ENCODE measurements around the gene HSPA1A. TPM values are rescaled to one million over a fixed set of nuclear protein-coding genes. Genes with fewer than 3 reads are reported as not detected.

The HSPA1A gene
- total and polyA plus RNA-seq, 9 of the 15 experiments (the other 6 are each of a cell fraction or from before 2014, with no cell fraction given): 2.2 to 273 (median 107) TPM

DNA sequence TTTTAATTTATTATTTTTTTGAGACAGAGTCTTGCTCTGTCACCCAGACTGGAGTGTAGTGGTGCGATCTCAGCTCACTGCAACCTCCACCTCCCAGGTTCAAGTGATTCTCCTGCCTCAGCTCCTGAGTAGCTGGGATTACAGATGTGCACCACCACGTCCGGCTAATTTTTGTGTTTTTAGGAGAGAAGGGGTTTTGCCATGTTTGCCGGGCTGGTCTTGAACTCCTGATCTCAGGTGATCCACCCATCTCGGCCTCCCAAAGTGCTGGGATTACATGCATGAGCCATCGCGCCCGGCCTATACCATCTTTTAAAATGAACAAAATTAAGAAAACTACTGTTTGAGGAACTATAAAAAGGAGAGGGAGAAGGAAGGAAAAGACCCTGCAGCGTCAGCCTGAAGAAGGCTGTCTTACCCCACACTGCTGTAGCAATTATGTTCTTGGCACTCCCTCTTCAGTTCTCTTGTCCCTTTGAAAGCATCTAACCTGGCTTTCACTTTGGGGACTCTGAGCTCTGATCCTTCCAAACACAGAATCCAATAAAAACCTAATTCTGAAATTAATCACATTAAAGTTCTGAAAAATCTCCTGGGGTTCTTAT is 8.4 kb downstream of the HSPA1A start (continued):
- TF ChIP-seq DMBX1 (CRISPR knock-in tag; IDR thresholded peaks at IDR 0.05; ENCODE audit: borderline replicate concordance) (peak; percentile 59; the same call in 1 of the 2 replicates), ZNF707 (CRISPR knock-in tag; conservative IDR thresholded peaks at IDR 0.05) (0 out of 2 replicates have a peak, but pooled peaks have one; percentile 50), FOXA3 (CRISPR knock-in tag; conservative IDR thresholded peaks at IDR 0.05 in 1 of 2, IDR thresholded peaks at IDR 0.05 in 1 of 2) (0 out of 4 replicates have a peak, but pooled peaks of 1 of the 2 experiments have one; percentile 18), ELF4 (CRISPR knock-in tag; IDR thresholded peaks at IDR 0.05) (0 out of 2 replicates have a peak, but pooled peaks have one; percentile 56), OTX1 (CRISPR knock-in tag; IDR thresholded peaks at IDR 0.05) (0 out of 2 replicates have a peak, but pooled peaks have one; percentile 12)
- TF ChIP-seq, protein P1, sequence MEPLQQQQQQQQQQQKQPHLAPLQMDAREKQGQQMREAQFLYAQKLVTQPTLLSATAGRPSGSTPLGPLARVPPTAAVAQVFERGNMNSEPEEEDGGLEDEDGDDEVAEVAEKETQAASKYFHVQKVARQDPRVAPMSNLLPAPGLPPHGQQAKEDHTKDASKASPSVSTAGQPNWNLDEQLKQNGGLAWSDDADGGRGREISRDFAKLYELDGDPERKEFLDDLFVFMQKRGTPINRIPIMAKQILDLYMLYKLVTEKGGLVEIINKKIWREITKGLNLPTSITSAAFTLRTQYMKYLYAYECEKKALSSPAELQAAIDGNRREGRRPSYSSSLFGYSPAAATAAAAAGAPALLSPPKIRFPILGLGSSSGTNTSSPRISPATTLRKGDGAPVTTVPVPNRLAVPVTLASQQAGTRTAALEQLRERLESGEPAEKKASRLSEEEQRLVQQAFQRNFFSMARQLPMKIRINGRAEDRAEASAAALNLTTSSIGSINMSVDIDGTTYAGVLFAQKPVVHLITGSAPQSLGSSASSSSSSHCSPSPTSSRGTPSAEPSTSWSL (CRISPR knock-in tag; IDR thresholded peaks at IDR 0.05; ENCODE audit: borderline replicate concordance): 0 out of 2 replicates have a peak, but pooled peaks have one; percentile 40
- TF ChIP-seq, protein P2, sequence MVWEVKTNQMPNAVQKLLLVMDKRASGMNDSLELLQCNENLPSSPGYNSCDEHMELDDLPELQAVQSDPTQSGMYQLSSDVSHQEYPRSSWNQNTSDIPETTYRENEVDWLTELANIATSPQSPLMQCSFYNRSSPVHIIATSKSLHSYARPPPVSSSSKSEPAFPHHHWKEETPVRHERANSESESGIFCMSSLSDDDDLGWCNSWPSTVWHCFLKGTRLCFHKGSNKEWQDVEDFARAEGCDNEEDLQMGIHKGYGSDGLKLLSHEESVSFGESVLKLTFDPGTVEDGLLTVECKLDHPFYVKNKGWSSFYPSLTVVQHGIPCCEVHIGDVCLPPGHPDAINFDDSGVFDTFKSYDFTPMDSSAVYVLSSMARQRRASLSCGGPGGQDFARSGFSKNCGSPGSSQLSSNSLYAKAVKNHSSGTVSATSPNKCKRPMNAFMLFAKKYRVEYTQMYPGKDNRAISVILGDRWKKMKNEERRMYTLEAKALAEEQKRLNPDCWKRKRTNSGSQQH (CRISPR knock-in tag; IDR thresholded peaks at IDR 0.05): 0 out of 2 replicates have a peak, but pooled peaks have one; percentile 52
